Trophoblast cell (in vitro differentiated cells and primary cell): ENCODE measurements around the gene CYP2A7.
"Not testable (repeated sequence)": the region's sequence is repeated elsewhere in the genome, so short reads cannot be mapped to it uniquely, and the experiment has no call there.

ENCODE experiments used
- DNase-seq, 2 donors: peaks; one replicate each; pipeline ENCODE4 v3.0.0-alpha.2; 2016
- H2AFZ ChIP-seq: 2 replicates; pipeline ENCODE4 v1.6.1; 2013; ENCODE audit warnings: low read length, moderate library complexity, mild to moderate bottlenecking; ENCODE audit not compliant: insufficient read depth, poor library complexity
- H2AK5ac ChIP-seq: 2 replicates; pipeline ENCODE4 v1.6.1; 2013; ENCODE audit warnings: mild to moderate bottlenecking, low read length
- H2BK120ac ChIP-seq: 2 replicates; pipeline ENCODE4 v1.6.1; 2013; ENCODE audit warnings: low read length, mild to moderate bottlenecking, moderate library complexity; ENCODE audit not compliant: insufficient read depth, poor library complexity
- H2BK12ac ChIP-seq: 2 replicates; pipeline ENCODE4 v1.6.1; 2013; ENCODE audit warnings: mild to moderate bottlenecking, low read length, moderate library complexity
- H2BK5ac ChIP-seq: 2 replicates; pipeline ENCODE4 v1.6.1; 2013; ENCODE audit warnings: low read length, low read depth, moderate library complexity, mild to moderate bottlenecking; ENCODE audit not compliant: poor library complexity
- H3K14ac ChIP-seq: 2 replicates; pipeline ENCODE4 v1.6.1; 2013; ENCODE audit warnings: mild to moderate bottlenecking, low read length
- H3K18ac ChIP-seq: 2 replicates; pipeline ENCODE4 v1.6.1; 2013; ENCODE audit warnings: mild to moderate bottlenecking, low read length
- H3K23ac ChIP-seq: 2 replicates; pipeline ENCODE4 v1.6.1; 2013; ENCODE audit warnings: low read length
- H3K27ac ChIP-seq: 2 replicates; pipeline ENCODE4 v1.5.1; 2013; ENCODE audit warnings: low read depth, mild to moderate bottlenecking, inconsistent platforms, low read length, moderate library complexity
- H3K27me3 ChIP-seq: 2 replicates; pipeline ENCODE4 v1.6.1; 2013; ENCODE audit warnings: inconsistent platforms, mild to moderate bottlenecking, low read length, moderate library complexity; ENCODE audit not compliant: insufficient read depth
- H3K36me3 ChIP-seq, 2 experiments: 1 replicate in 1 of 2; 2 replicates in 1 of 2; pipeline ENCODE4 v1.6.1; 2013; ENCODE audit warnings: low read length in 2 of 2, mild to moderate bottlenecking in 2 of 2, moderate library complexity in 1 of 2; ENCODE audit not compliant: insufficient read depth in 2 of 2, control insufficient read depth in 1 of 2
- H3K4ac ChIP-seq: 2 replicates; pipeline ENCODE4 v1.6.1; 2013; ENCODE audit warnings: low read depth, mild to moderate bottlenecking, low read length, moderate library complexity
- H3K4me1 ChIP-seq, 2 experiments: 1 replicate in 1 of 2; 2 replicates in 1 of 2; pipeline ENCODE4 v1.6.1; 2013; ENCODE audit warnings: low read length in 2 of 2, mild to moderate bottlenecking in 2 of 2, moderate library complexity in 1 of 2; ENCODE audit not compliant: insufficient read depth in 2 of 2, control insufficient read depth in 1 of 2
- H3K4me2 ChIP-seq: 2 replicates; pipeline ENCODE4 v1.6.1; 2013; ENCODE audit warnings: inconsistent platforms, mild to moderate bottlenecking, low read length, moderate library complexity
- H3K4me3 ChIP-seq: 2 replicates; pipeline ENCODE4 v1.5.1; 2013; ENCODE audit warnings: mild to moderate bottlenecking, low read depth, low read length, inconsistent platforms
- H3K79me1 ChIP-seq: one replicate; pipeline ENCODE4 v1.6.1; 2013; ENCODE audit warnings: low read length
- H3K79me2 ChIP-seq: 2 replicates; pipeline ENCODE4 v1.6.1; 2013; ENCODE audit warnings: low read length, mild to moderate bottlenecking; ENCODE audit not compliant: control insufficient read depth, insufficient read depth, poor library complexity
- H3K9ac ChIP-seq: 2 replicates; pipeline ENCODE4 v1.6.1; 2013; ENCODE audit warnings: mild to moderate bottlenecking, low read length
- H3K9me3 ChIP-seq: 2 replicates; pipeline ENCODE4 v1.6.1; 2013; ENCODE audit warnings: low read depth, mild to moderate bottlenecking, control low read depth, inconsistent platforms, low read length; ENCODE audit not compliant: insufficient read depth
- H4K12ac ChIP-seq: 2 replicates; pipeline ENCODE4 v1.6.1; 2013; ENCODE audit warnings: low read depth, mild to moderate bottlenecking, low read length, moderate library complexity
- H4K8ac ChIP-seq: 2 replicates; pipeline ENCODE4 v1.6.1; 2013; ENCODE audit warnings: low read depth, mild to moderate bottlenecking, low read length, moderate library complexity
- H4K91ac ChIP-seq: one replicate; pipeline ENCODE4 v1.6.1; 2013; ENCODE audit warnings: low read depth, mild to moderate bottlenecking, low read length, moderate library complexity
- WGBS: extraction: QIAGEN DNeasy Blood & Tissue Kit; methylation state at CpG from one replicate; pipeline ENCODE4 v1.1.7; 2013; ENCODE audit warnings: missing lambda C conversion rate; ENCODE audit not compliant: insufficient read length, insufficient coverage; ENCODE audit errors: extremely low coverage; 5-methylcytosine and 5-hydroxymethylcytosine counted together

CYP2A7 gene

DNA sequence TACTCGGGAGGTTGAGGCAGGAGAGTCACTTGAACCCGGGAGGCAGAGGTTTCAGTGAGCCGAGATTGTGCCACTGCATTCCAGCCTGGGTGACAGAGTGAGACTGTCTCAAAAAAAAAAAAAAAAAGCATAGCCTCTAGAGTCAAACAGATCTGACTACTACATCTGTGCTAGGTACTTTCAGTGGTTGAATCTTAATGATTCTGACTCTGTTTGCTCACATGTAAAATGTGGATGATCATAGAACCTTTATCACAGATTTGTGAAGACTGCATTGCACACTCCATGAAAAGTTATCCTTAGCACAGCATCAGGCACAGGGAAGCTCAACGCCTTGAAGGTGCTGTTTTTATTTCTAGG is 49.6 kb downstream of the CYP2A7 start:
- not testable (repeated sequence) for H3K27ac ChIP-seq, H3K36me3 ChIP-seq, H4K91ac ChIP-seq, H3K4me2 ChIP-seq, H3K4me3 ChIP-seq, H3K4ac ChIP-seq, H2BK120ac ChIP-seq, H3K14ac ChIP-seq, H2AFZ ChIP-seq, H3K27me3 ChIP-seq, H3K23ac ChIP-seq, H2AK5ac ChIP-seq, H3K9me3 ChIP-seq, H2BK12ac ChIP-seq, H2BK5ac ChIP-seq, H3K9ac ChIP-seq, H3K79me1 ChIP-seq, H4K12ac ChIP-seq, H3K18ac ChIP-seq, H4K8ac ChIP-seq, H3K4me1 ChIP-seq, H3K79me2 ChIP-seq
- DNase-seq = peak in 1 of 2 donors; percentile 21
- no CpG with 5 or more reads among the region's 4 CpGs for WGBS

DNA sequence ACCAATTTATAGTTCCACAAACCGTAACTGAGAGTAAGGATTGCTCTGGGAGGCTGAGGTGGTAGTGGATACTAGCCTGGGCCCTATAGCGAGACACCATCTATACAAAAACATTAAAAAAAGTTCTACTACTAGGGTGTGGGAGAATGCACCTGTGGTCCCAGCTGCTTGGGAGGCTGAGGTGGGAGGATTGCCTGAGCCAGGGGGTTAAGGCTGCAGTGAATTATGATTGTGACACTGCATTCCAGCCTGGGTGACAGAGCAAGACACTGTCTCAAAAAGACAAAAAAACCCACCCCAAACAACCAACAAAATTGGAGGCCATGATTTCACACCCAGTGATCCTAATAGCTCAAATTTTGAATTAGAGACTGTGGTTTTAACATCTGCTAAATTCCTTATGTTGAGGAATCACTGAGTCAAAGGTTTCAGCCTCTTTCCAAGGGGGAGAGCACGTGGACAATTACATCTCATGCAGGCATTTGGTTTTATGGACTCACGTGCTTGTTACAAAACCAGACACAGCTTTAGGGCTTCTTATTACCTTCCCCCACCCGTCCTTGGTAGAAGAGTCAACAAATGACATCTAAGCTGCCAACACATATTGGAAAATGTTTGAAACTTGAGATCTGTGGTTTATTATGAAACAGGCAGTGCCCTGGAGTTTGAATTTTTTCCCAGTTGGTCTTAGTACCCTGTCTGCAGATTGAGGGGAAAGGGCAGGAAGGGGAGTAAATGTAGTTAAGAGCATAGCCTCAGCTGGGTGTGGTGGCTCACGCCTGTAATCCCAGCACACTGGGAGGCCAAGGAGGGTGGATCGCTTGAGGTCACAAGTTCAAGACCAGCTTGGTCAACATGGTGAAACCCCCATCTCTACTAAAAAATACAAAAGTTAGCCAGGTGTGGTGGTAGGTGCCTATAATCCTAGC is 50.3 kb downstream of the CYP2A7 start:
- H4K91ac ChIP-seq = no peak overlapping the region
- no peak overlapping the region for H4K8ac ChIP-seq
- no peak overlapping the region for H4K12ac ChIP-seq
- no peak overlapping the region for H3K4ac ChIP-seq
- no peak overlapping the region for H3K23ac ChIP-seq
- H3K27ac ChIP-seq = no peak overlapping the region
- WGBS = no CpG with 5 or more reads among the region's 7 CpGs
- H3K79me1 ChIP-seq = no peaks in the 10 kb centered on the region
- no peak overlapping the region for H2BK120ac ChIP-seq
- no peak overlapping the region for H2AK5ac ChIP-seq
- no peaks in the 10 kb centered on the region for H3K79me2 ChIP-seq
- peak; percentile 85 to 92 for DNase-seq
- H3K4me2 ChIP-seq = no peak overlapping the region
- no peak overlapping the region for H3K18ac ChIP-seq
- no peaks in the 10 kb centered on the region for H3K27me3 ChIP-seq
- H3K36me3 ChIP-seq = peaks cover 0 to 4% of the 10 kb centered on the region in 2 experiments
- no peak overlapping the region for H3K14ac ChIP-seq
- no peak overlapping the region for H3K4me3 ChIP-seq
- H2BK5ac ChIP-seq = no peak overlapping the region
- H2AFZ ChIP-seq = no peak overlapping the region
- no peak overlapping the region for H3K9ac ChIP-seq
- no peak overlapping the region for H2BK12ac ChIP-seq
- H3K9me3 ChIP-seq = no peaks in the 10 kb centered on the region
- peaks cover 0 to 5% of the 10 kb centered on the region in 2 experiments for H3K4me1 ChIP-seq

DNA sequence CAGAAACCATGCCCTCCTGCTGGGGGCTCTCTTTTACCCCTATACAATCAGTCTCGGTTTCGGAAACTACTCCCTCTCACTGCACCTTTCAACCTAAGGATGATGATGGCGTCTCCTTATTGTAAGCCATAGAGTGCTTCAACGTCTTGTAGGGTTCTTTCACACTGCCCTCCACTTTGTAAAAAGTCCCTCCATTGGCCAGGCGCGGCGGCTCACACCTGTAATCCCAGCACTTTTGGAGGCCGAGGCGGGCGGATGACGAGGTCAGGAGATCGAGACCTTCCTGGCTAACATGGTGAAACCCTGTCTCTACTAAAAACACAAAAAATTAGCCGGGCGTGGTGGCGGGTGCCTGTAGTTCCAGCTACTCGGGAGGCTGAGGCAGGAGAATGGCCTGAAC is 51.3 kb downstream of the CYP2A7 start:
- not testable (repeated sequence) for H3K4me2 ChIP-seq, H3K4me1 ChIP-seq, H3K4ac ChIP-seq, H4K8ac ChIP-seq, H4K12ac ChIP-seq, H3K79me2 ChIP-seq, H2BK120ac ChIP-seq, H3K18ac ChIP-seq, H4K91ac ChIP-seq, H3K9ac ChIP-seq, DNase-seq, H3K14ac ChIP-seq, H3K79me1 ChIP-seq, H3K27me3 ChIP-seq, H3K36me3 ChIP-seq, H3K23ac ChIP-seq, H2BK12ac ChIP-seq, H3K4me3 ChIP-seq, H2BK5ac ChIP-seq, H2AFZ ChIP-seq, H2AK5ac ChIP-seq, H3K9me3 ChIP-seq, H3K27ac ChIP-seq
- no CpG with 5 or more reads among the region's 16 CpGs for WGBS

DNA sequence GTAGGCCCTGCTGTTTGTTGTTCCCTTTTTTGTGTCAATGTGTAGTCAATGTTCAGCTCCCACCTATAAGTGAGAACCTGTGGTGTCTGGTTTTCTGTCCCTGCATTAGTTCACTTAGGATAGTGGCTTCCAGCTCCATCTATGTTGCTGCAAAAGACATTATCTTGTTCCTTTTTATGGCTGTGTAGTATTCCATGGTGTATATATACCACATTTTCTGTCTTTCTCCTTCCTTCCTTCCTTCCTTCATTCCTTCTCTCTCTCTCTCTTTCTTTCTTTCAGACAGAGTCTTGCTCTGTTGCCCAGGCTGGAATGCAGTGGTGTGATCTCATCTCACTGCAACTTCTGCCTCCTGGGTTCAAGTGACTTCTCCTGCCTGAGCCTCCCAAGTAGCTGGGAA is 52.8 kb downstream of the CYP2A7 start:
- H3K14ac ChIP-seq = no peak overlapping the region
- no peak overlapping the region for H3K9ac ChIP-seq
- no peak overlapping the region for H4K91ac ChIP-seq
- H3K18ac ChIP-seq = no peak overlapping the region
- H2BK12ac ChIP-seq = no peak overlapping the region
- H3K9me3 ChIP-seq = no peaks in the 10 kb centered on the region
- H3K4me3 ChIP-seq = no peak overlapping the region
- no peak overlapping the region for H2AFZ ChIP-seq
- H3K27me3 ChIP-seq = no peaks in the 10 kb centered on the region
- no peaks in the 10 kb centered on the region for H3K79me2 ChIP-seq
- H4K8ac ChIP-seq = no peak overlapping the region
- H3K36me3 ChIP-seq = peaks cover 0 to 4% of the 10 kb centered on the region in 2 experiments
- no peak overlapping the region for H2BK5ac ChIP-seq
- no peak overlapping the region for H2AK5ac ChIP-seq
- H4K12ac ChIP-seq = no peak overlapping the region
- H3K27ac ChIP-seq = no peak overlapping the region
- H3K79me1 ChIP-seq = no peaks in the 10 kb centered on the region
- peaks cover 0 to 5% of the 10 kb centered on the region in 2 experiments for H3K4me1 ChIP-seq
- no peak overlapping the region for H2BK120ac ChIP-seq
- DNase-seq = no peak
- no peak overlapping the region for H3K4ac ChIP-seq
- no peak overlapping the region for H3K4me2 ChIP-seq
- H3K23ac ChIP-seq = no peak overlapping the region
